ENCODE results near the gene MAPT. TPM values are rescaled to one million over a fixed set of nuclear protein-coding genes. Genes with fewer than 3 reads are reported as not detected.
"Not testable (repeated sequence)": the region's sequence is repeated elsewhere in the genome, so short reads cannot be mapped to it uniquely, and the experiment has no call there.

MAPT gene
- total RNA-seq, 4 donors from 2014 or later = 4.2 to 11.1 (median 7.3) TPM

DNA sequence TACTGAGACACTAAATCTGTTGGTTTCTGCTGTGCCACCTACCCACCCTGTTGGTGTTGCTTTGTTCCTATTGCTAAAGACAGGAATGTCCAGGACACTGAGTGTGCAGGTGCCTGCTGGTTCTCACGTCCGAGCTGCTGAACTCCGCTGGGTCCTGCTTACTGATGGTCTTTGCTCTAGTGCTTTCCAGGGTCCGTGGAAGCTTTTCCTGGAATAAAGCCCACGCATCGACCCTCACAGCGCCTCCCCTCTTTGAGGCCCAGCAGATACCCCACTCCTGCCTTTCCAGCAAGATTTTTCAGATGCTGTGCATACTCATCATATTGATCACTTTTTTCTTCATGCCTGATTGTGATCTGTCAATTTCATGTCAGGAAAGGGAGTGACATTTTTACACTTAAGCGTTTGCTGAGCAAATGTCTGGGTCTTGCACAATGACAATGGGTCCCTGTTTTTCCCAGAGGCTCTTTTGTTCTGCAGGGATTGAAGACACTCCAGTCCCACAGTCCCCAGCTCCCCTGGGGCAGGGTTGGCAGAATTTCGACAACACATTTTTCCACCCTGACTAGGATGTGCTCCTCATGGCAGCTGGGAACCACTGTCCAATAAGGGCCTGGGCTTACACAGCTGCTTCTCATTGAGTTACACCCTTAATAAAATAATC is 119.3 kb downstream of the MAPT start:
- WGBS = 82% methylated on average over 9 of the region's 9 CpGs
- Histone ChIP-seq H3K9me3 (no peaks in the 10 kb centered on the region), H3K4me3 (no peak overlapping the region), H3K27ac (replicated peaks in 1 of 4) (no peak overlapping the region), H3K27me3 (no peaks in the 10 kb centered on the region), H3K36me3 (no peaks in the 10 kb centered on the region), H3K4me1 (no peaks in the 10 kb centered on the region)
- intact Hi-C loops (cut with DNase I) = no loop called here
- DNase-seq (ENCODE audit: extremely low spot score) = no peak
- TF ChIP-seq, protein P1, sequence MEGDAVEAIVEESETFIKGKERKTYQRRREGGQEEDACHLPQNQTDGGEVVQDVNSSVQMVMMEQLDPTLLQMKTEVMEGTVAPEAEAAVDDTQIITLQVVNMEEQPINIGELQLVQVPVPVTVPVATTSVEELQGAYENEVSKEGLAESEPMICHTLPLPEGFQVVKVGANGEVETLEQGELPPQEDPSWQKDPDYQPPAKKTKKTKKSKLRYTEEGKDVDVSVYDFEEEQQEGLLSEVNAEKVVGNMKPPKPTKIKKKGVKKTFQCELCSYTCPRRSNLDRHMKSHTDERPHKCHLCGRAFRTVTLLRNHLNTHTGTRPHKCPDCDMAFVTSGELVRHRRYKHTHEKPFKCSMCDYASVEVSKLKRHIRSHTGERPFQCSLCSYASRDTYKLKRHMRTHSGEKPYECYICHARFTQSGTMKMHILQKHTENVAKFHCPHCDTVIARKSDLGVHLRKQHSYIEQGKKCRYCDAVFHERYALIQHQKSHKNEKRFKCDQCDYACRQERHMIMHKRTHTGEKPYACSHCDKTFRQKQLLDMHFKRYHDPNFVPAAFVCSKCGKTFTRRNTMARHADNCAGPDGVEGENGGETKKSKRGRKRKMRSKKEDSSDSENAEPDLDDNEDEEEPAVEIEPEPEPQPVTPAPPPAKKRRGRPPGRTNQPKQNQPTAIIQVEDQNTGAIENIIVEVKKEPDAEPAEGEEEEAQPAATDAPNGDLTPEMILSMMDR (IDR thresholded peaks at IDR 0.05) = no peak
- TF ChIP-seq POLR2A (IDR thresholded peaks at IDR 0.05; ENCODE audit: low read depth) = no peak
- no peak for TF ChIP-seq POLR2AphosphoS5 (IDR thresholded peaks at IDR 0.05)
- no peak for TF ChIP-seq EP300 (IDR thresholded peaks at IDR 0.05)

DNA sequence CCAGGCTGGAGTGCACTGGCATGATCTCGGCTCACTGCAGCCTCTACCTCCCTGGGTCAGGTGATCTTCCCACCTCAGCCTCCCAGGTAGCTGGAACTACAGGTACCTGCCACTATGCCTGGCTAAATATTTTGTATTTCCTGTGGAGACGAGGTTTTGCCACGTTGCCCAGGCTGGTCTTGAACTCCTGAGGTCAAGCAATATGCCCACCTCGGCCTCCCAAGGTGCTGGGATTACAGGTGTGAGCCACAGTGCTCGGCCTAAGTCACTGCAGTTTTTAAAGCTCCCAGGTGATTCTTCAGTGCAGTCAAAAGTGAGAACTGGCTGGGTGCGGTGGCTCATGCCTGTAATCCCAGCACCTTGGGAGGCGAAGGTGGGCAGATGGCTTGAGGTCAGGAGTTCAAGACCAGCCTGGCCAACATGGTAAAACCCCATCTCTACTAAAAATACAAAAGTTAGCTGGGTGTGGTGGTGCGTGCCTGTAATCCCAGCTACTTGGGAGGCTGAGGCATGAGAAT is 125.1 kb downstream of the MAPT start:
- intact Hi-C loops (cut with DNase I); H3K4me1 ChIP-seq; H3K27ac ChIP-seq (replicated peaks in 1 of 4); DNase-seq (ENCODE audit: extremely low spot score); H3K27me3 ChIP-seq; H3K9me3 ChIP-seq; H3K4me3 ChIP-seq: not testable (repeated sequence)
- WGBS = 86% methylated on average over 7 of the region's 8 CpGs
- H3K36me3 ChIP-seq = peaks cover 0 to 18% (median 6%) of the 10 kb centered on the region in 4 donors

DNA sequence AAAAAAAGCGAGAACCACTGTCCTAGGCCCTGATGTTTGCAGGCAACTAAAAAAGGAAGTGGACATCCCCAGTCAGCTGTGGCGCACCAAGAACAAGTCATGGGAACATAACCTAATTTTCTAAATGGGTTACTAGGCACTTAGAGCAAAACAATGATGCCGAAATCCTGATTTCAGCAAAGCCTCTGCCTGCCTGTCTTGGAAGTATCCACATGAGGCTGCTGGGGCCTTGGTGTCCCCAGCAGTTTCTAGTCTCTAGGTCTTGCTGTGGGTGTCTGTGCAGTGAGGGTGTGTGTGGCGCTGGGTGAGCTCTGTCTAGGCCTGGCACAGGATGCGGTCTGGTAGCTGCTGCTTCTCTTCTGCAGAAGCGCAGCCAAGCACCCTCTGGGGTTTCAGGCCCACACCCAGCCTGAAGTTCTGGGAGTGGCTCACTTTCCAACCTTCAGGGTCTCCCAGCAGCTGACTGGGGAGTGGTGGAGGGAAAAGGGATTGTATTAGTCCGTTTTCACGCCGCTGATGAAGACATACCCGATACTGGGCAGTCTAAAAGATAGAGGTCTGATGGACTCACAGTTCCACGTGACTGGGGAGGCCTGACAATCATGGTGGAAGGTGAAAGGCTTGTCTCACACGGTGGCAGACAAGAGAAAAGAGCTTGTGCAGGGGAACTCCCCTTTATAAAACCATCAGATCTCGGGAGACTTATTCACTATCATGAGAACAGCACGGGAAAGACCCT is 125.8 kb downstream of the MAPT start:
- DNase-seq (ENCODE audit: extremely low spot score) = no peak
- 91% methylated on average over 12 of the region's 14 CpGs for WGBS
- no peaks in the 10 kb centered on the region for H3K9me3 ChIP-seq
- H3K27me3 ChIP-seq = no peaks in the 10 kb centered on the region
- TF ChIP-seq EP300 (IDR thresholded peaks at IDR 0.05) (no peak), POLR2AphosphoS5 (IDR thresholded peaks at IDR 0.05) (no peak), POLR2A (IDR thresholded peaks at IDR 0.05; ENCODE audit: low read depth) (no peak)
- TF ChIP-seq, protein P1 (IDR thresholded peaks at IDR 0.05) = no peak
- no peak overlapping the region for H3K27ac ChIP-seq (replicated peaks in 1 of 4)
- intact Hi-C loops (cut with DNase I) = no loop called here
- H3K4me1 ChIP-seq = no peaks in the 10 kb centered on the region
- peaks cover 0 to 25% (median 6%) of the 10 kb centered on the region in 4 donors for H3K36me3 ChIP-seq
- H3K4me3 ChIP-seq = no peak overlapping the region

DNA sequence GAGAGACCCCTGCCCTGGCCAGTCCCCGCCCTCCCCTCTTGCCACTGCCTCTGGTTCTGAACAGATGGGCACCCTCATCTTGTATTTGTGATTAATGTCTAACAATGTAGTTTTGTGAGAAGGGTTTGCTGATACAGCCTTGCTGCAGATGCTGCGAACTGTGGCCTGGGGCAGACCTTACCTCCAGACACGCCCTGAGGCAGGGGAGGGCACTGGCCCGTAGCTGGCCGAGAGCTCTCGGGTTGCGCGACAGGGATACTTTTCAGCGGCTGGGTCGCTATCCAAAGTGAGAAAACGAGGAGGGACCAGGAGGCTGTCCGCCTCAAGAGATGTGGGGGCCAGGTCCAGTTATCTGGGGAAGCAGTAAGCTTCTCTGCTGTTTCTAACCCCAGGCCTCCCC is 126.6 kb downstream of the MAPT start:
- TF ChIP-seq, protein P1 (IDR thresholded peaks at IDR 0.05) = no peak
- TF ChIP-seq POLR2A (IDR thresholded peaks at IDR 0.05; ENCODE audit: low read depth) (no peak), EP300 (IDR thresholded peaks at IDR 0.05) (no peak), POLR2AphosphoS5 (IDR thresholded peaks at IDR 0.05) (no peak)
- Histone ChIP-seq H3K27me3 (no peaks in the 10 kb centered on the region), H3K9me3 (no peaks in the 10 kb centered on the region), H3K4me1 (no peaks in the 10 kb centered on the region), H3K27ac (replicated peaks in 1 of 4) (no peak overlapping the region), H3K36me3 (peaks cover 0 to 32% (median 8%) of the 10 kb centered on the region in 4 donors), H3K4me3 (no peak overlapping the region)
- no peak for DNase-seq (ENCODE audit: extremely low spot score)
- WGBS = 96% methylated on average over 10 of the region's 12 CpGs
- intact Hi-C loops (cut with DNase I) = no loop called here

DNA sequence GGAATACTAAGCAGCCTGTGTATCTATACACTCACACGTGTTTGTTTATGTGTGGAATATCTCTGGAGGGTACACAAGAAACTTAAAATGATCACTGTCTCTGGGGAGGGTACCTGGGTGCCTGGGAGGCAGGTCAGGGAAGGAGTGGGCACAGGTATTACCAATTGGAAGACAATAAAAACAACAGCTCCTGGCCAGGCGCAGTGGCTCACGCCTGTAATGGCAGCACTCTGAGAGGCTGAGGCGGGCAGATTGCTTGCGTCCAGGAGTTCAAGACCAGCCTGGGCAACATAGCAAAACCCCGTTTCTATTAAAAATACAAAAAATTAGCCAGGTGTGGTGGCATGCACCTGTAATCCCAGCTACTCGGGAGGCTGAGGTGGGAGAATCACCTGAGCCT is 129.0 kb downstream of the MAPT start:
- Histone ChIP-seq H3K4me1 (peaks cover 8 to 12% (median 10%) of the 10 kb centered on the region in 4 donors), H3K36me3 (peaks cover 0 to 47% (median 25%) of the 10 kb centered on the region in 4 donors)
- H3K27ac ChIP-seq (replicated peaks in 1 of 4); H3K27me3 ChIP-seq; DNase-seq (ENCODE audit: extremely low spot score); H3K4me3 ChIP-seq; intact Hi-C loops (cut with DNase I); H3K9me3 ChIP-seq: not testable (repeated sequence)
- WGBS = 92% methylated on average over 7 of the region's 7 CpGs
